HEK293 (cell line): ENCODE measurements around the gene GREM2.

Experiments used
- CTCF ChIP-seq: fragments of 450-650 bp; formaldehyde crosslinking; IDR thresholded peaks from 2 replicates; pipeline ENCODE4 v1.5.1; 2016; ENCODE audit warnings: missing biosample characterization, missing genetic modification characterization
- KLF10 ChIP-seq: fragments of 450-650 bp; IDR thresholded peaks from 2 replicates; pipeline ENCODE4 v1.5.1; 2018; ENCODE audit warnings: missing biosample characterization, mild to moderate bottlenecking, missing genetic modification characterization
- ZNF274 ChIP-seq, 2 experiments: fragments of 200-500 bp in 1 of 2; fragments of 450-650 bp in 1 of 2; sonication (Bioruptor generic) in 1 of 2; formaldehyde crosslinking in 1 of 2; IDR thresholded peaks; 2 replicates each; pipeline versions ENCODE4 v1.5.1 to v1.6.1; 2014 to 2016; ENCODE audit warnings: borderline replicate concordance in 1 of 2, inconsistent platforms in 1 of 2, low read length in 1 of 2, missing biosample characterization in 1 of 2, missing genetic modification characterization in 1 of 2
- ZNF791 ChIP-seq: fragments of 450-650 bp; formaldehyde crosslinking; IDR thresholded peaks from 2 replicates; pipeline ENCODE4 v1.5.1; 2016; ENCODE audit warnings: missing biosample characterization, missing genetic modification characterization

GRCh38 chr1:240610636-240611035 lies 1.3 kb downstream of the GREM2 start:
- no peak for TF ChIP-seq CTCF (tag by site-specific recombination)
- no peak for TF ChIP-seq ZNF274 (IDR thresholded peaks at IDR 0.05; ENCODE audit: low read length)
- TF ChIP-seq ZNF274 (tag by site-specific recombination; IDR thresholded peaks at IDR 0.05; ENCODE audit: borderline replicate concordance): no peak
- TF ChIP-seq KLF10: no peak
- TF ChIP-seq ZNF791: no peak
